ENCODE results near the gene GUK1. TPM values are rescaled to one million over a fixed set of nuclear protein-coding genes. Genes with fewer than 3 reads are reported as not detected.

Gene GUK1
- total and polyA plus RNA-seq, 2 experiments from 2014 or later: 87.5 to 121 TPM

- Mint-ChIP-seq H3K4me3 (peak overlapping the region; percentile 93), H3K27ac (peak overlapping the region; percentile 93), H3K36me3 (ENCODE audit: low read depth) (peaks cover 8% of the 10 kb centered on the region; the same call in 2 of the 3 replicates), H3K9me3 (no peaks in the 10 kb centered on the region; the same call in 2 of the 3 replicates), H3K27me3 (ENCODE audit: insufficient read depth, low read depth, poor library complexity) (peaks cover 19% of the 10 kb centered on the region), H3K4me1 (peaks cover 16% of the 10 kb centered on the region)
- Histone ChIP-seq H3K4me2 (peak overlapping the region; percentile 94), H3K4me1 (ENCODE audit: insufficient read depth) (peaks cover 7% of the 10 kb centered on the region; the same call in 1 of the 2 replicates), H2AFZ (peak overlapping the region; percentile 90; the same call in 1 of the 2 replicates), H3K36me3 (ENCODE audit: insufficient read depth) (no peaks in the 10 kb centered on the region), H3K79me2 (replicated peaks; ENCODE audit: insufficient read depth) (peaks cover 8% of the 10 kb centered on the region), H3K4me3 (peak overlapping the region; percentile 97), H3K27me3 (ENCODE audit: insufficient read depth) (peaks cover 10% of the 10 kb centered on the region; the same call in 1 of the 2 replicates), H3K9me2 (ENCODE audit: insufficient read depth) (no peaks in the 10 kb centered on the region), H3K27ac (ENCODE audit: low read depth) (no peak overlapping the region), H3F3A (replicated peaks; ENCODE audit: low read depth) (0 out of 2 replicates have a peak, but pooled peaks cover 2% of the 10 kb centered on the region), H4K20me1 (replicated peaks; ENCODE audit: insufficient read depth) (no peaks in the 10 kb centered on the region; the same call in 1 of the 2 replicates)
- DNase-seq (ENCODE audit: low spot score): no peak
- ATAC-seq: no peak
- TF ChIP-seq CREB1 (CRISPR knock-in tag; IDR thresholded peaks at IDR 0.05; ENCODE audit: low read depth): no peak
- TF ChIP-seq ZNF462 (CRISPR knock-in tag; IDR thresholded peaks at IDR 0.05): no peak
- TF ChIP-seq JUNB (IDR thresholded peaks at IDR 0.05; ENCODE audit: unreplicated experiment): no peak
Observed at GRCh38 chr1:228108742-228109072, 31.4 kb upstream of the GUK1 start.

- Mint-ChIP-seq H3K36me3 (ENCODE audit: low read depth) (peaks cover 8% of the 10 kb centered on the region; the same call in 2 of the 3 replicates), H3K27ac (peak within 1 kb of the TSS; percentile 93), H3K9me3 (no peaks in the 10 kb centered on the region; the same call in 2 of the 3 replicates), H3K27me3 (ENCODE audit: insufficient read depth, low read depth, poor library complexity) (peaks cover 18% of the 10 kb centered on the region), H3K4me3 (peak within 1 kb of the TSS; percentile 93), H3K4me1 (peaks cover 15% of the 10 kb centered on the region)
- DNase-seq (ENCODE audit: low spot score) (peak; percentile 97), ATAC-seq (peak; percentile 89)
- Histone ChIP-seq H3K36me3 (ENCODE audit: insufficient read depth) (no peaks in the 10 kb centered on the region), H3K27ac (ENCODE audit: low read depth) (no peak within 1 kb of the TSS), H2AFZ (peak within 1 kb of the TSS; percentile 95), H3K4me3 (peak within 1 kb of the TSS; percentile 97), H3K9me2 (ENCODE audit: insufficient read depth) (no peaks in the 10 kb centered on the region), H3F3A (replicated peaks; ENCODE audit: low read depth) (0 out of 2 replicates have a peak, but pooled peaks cover 2% of the 10 kb centered on the region), H3K79me2 (replicated peaks; ENCODE audit: insufficient read depth) (peaks cover 8% of the 10 kb centered on the region), H3K4me1 (ENCODE audit: insufficient read depth) (peaks cover 4% of the 10 kb centered on the region; the same call in 1 of the 2 replicates), H3K4me2 (peak within 1 kb of the TSS; percentile 94), H3K27me3 (ENCODE audit: insufficient read depth) (peaks cover 10% of the 10 kb centered on the region; the same call in 1 of the 2 replicates), H4K20me1 (replicated peaks; ENCODE audit: insufficient read depth) (no peaks in the 10 kb centered on the region; the same call in 1 of the 2 replicates)
- TF ChIP-seq CREB1 (CRISPR knock-in tag; IDR thresholded peaks at IDR 0.05; ENCODE audit: low read depth) (peak; percentile 100), CTCF (conservative IDR thresholded peaks at IDR 0.05; ENCODE audit: low read depth in 2 of 2) (0 out of 4 replicates have a peak, but pooled peaks of 1 of the 2 experiments have one; percentile 5), ZNF114 (CRISPR knock-in tag; IDR thresholded peaks at IDR 0.05) (no peak), POLR2AphosphoS5 (IDR thresholded peaks at IDR 0.05; ENCODE audit: low read depth) (peak; percentile 99), ETS1 (IDR thresholded peaks at IDR 0.05) (peak; percentile 68; the same call in 1 of the 2 replicates)
Observed at GRCh38 chr1:228109073-228109961, 30.8 kb upstream of the GUK1 start, which contains the start of gene MRPL55. Gene MRPL55, minus strand, starts transcription at chr1:228109299. Its CDS starts 1,039 bp downstream, at chr1:228108260.

Data from GM23338 (cell line).